A549 treated with CORT108297 at 1 μM for 4 hours (cell line): ENCODE data around the gene DBNDD1. TPM values are rescaled to one million over a fixed set of nuclear protein-coding genes. Genes with fewer than 3 reads are reported as not detected.

Experiments
- total RNA-seq: library from RNA; stranded (reverse); fragments of 200-300 nt; extraction: Qiagen RNA extraction; gene quantifications from 5 replicates; pipeline ENCODE4 v1.2.3, GENCODE V29; 2022

DBNDD1 gene, protein sequence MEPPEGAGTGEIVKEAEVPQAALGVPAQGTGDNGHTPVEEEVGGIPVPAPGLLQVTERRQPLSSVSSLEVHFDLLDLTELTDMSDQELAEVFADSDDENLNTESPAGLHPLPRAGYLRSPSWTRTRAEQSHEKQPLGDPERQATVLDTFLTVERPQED
- 47.3 to 65.3 TPM (median 63.9 TPM) in 5 replicates for total RNA-seq

DNA sequence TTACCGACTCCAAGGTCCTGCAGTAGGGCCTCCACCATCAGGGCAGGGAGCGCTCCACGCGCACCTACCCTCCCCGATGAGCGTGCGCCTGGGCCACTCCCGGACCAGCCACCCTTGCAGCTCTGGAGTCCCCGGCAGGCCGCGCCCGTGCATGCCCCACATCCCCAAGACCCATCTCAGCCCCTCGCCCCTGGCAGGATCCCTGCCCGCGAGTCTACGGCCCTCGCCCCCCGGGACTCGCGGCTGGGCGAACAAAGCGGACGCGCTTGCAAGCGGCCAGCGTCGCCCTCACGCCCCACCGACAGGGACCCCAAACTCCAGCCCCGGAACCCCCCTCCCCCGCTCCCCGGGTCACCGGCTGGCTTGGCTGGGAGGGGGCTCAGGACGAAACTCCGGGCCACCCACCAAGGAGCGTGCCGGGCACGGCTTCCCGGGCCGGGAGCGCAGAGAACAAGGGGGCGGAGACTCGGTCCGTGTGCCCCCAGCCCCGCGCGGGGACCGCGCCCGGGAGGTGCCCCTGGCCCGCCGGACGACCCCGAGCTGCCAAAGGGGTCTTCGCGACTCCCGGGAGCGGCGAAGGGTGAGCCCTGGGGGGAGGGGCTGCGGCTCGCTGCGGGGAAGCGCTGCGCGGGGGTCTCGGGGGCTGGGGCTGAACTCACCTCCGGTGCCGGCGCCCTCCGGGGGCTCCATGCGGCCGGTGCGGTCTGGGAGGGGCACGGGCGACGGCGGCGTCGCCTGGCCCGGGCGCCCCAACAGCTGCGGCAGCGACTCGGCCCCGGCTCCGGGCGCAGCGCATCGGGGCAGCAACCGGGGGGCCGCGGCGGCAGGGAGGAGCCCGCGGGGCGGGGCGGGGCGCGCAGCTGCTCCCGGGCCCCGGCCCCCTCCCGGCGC is at the start of gene DBNDD1:
TSS of gene DBNDD1 (minus strand) at position 805 of the 891 bp plus-strand sequence. CDS start at position 690, 115 bp downstream.

Other genes with a start within 250 kb of the DBNDD1 start
- 26.0 to 42.0 TPM (median 33.3 TPM) in 5 replicates for gene FANCA, start 202.8 kb downstream of the DBNDD1 start, total RNA-seq
- 5.9 to 8.8 TPM (median 8.1 TPM) in 5 replicates for gene SPIRE2, start 191.0 kb downstream of the DBNDD1 start, total RNA-seq
- gene TCF25, start 145.9 kb downstream of the DBNDD1 start, total RNA-seq = 67.2 to 86.3 TPM (median 80.9 TPM) in 5 replicates
- 5.2 to 8.1 TPM (median 7.6 TPM) in 5 replicates for gene MC1R, start 100.6 kb downstream of the DBNDD1 start, total RNA-seq
- 188 to 260 TPM (median 243 TPM) in 5 replicates for gene TUBB3, start 96.1 kb downstream of the DBNDD1 start, total RNA-seq
- gene DEF8, start 70.7 kb downstream of the DBNDD1 start, total RNA-seq = 92.8 to 117 TPM (median 115 TPM) in 5 replicates
- gene PRDM7, start 57.9 kb upstream of the DBNDD1 start, total RNA-seq = 0.04 TPM in 1 of 5 replicates, not detected in the others